NT2/D1 (cell line): Measurements from ENCODE around the gene BPTF.

ENCODE experiments used
- SUZ12 ChIP-seq: IDR thresholded peaks from 2 replicates; pipeline ENCODE4 v1.6.1; 2011; ENCODE audit not compliant: insufficient read length, insufficient read depth; ENCODE audit errors: extremely low read depth
- YY1 ChIP-seq: IDR thresholded peaks from 2 replicates; pipeline ENCODE4 v1.6.1; 2011; ENCODE audit not compliant: insufficient read length, insufficient read depth
- ZNF274 ChIP-seq: IDR thresholded peaks from 2 replicates; pipeline ENCODE4 v1.6.1; 2011; ENCODE audit warnings: mild to moderate bottlenecking, low read depth, low read length

DNA sequence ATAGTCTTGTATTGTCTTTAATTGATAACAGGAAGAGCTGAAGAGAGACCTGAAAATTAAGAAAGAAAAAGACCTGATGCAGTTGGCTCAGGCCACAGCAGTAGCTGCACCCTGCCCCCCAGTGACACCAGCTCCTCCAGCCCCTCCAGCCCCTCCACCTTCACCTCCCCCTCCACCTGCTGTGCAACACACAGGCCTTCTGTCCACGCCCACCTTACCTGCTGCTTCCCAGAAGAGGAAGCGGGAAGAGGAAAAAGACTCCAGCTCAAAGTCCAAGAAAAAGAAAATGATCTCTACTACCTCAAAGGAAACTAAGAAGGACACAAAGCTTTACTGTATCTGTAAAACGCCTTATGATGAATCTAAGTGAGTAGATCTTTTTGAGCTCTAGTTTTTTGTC, 134.2 kb downstream of the BPTF start:
- TF ChIP-seq YY1 (no peak), SUZ12 (no peak), ZNF274 (no peak)
